ENCODE measurements around the gene SOCS1. TPM values are rescaled to one million over a fixed set of nuclear protein-coding genes. Genes with fewer than 3 reads are reported as not detected.

SOCS1 gene
- total and polyA plus RNA-seq, 9 of the 15 experiments (the other 6 are each of a cell fraction or from before 2014, with no cell fraction given): 0.04 to 7.5 (median 2.3) TPM

DNA sequence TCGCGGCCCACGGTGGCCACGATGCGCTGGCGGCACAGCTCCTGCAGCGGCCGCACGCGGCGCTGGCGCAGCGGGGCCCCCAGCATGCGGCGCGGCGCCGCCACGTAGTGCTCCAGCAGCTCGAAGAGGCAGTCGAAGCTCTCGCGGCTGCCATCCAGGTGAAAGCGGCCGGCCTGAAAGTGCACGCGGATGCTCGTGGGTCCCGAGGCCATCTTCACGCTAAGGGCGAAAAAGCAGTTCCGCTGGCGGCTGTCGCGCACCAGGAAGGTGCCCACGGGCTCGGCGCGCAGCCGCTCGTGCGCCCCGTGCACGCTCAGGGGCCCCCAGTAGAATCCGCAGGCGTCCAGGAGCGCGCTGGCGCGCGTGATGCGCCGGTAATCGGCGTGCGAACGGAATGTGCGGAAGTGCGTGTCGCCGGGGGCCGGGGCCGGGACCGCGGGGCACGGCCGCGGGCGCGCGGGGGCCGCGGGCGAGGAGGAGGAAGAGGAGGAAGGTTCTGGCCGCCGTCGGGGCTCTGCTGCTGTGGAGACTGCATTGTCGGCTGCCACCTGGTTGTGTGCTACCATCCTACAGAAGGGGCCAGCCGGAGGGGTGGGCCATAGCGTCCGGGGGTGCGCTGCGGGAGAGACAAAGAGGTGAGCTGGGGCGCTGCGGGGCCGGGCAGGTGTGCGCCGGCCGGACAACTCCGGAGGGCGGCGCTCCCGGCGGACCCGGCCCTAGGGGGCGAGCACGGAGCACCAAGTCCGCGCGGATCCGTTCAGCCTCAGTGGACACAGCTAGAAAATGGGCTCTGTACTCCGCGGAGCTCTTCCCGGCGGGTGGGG is 879 bp downstream of the SOCS1 start (continued):
- TF ChIP-seq, protein P1, sequence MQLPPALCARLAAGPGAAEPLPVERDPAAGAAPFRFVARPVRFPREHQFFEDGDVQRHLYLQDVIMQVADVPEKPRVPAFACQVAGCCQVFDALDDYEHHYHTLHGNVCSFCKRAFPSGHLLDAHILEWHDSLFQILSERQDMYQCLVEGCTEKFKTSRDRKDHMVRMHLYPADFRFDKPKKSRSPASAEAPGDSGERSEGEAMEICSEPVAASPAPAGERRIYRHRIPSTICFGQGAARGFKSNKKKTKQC (CRISPR knock-in tag; IDR thresholded peaks at IDR 0.05): peak; percentile 100
- TF ChIP-seq TBL1XR1 (IDR thresholded peaks at IDR 0.05; ENCODE audit: low read length in 2 of 2): no peak
- TF ChIP-seq BMI1 (IDR thresholded peaks at IDR 0.05; ENCODE audit: low read length): no peak
- TF ChIP-seq HMG20B (CRISPR knock-in tag; IDR thresholded peaks at IDR 0.05): no peak
- TF ChIP-seq FOXJ2 (tag; IDR thresholded peaks at IDR 0.05): no peak
- TF ChIP-seq FOXJ3 (CRISPR knock-in tag; IDR thresholded peaks at IDR 0.05): no peak
- TF ChIP-seq, protein P2, sequence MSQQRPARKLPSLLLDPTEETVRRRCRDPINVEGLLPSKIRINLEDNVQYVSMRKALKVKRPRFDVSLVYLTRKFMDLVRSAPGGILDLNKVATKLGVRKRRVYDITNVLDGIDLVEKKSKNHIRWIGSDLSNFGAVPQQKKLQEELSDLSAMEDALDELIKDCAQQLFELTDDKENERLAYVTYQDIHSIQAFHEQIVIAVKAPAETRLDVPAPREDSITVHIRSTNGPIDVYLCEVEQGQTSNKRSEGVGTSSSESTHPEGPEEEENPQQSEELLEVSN (IDR thresholded peaks at IDR 0.05; ENCODE audit: borderline replicate concordance in 1 of 2, extremely low read depth in 1 of 2, insufficient read depth in 1 of 2, insufficient read length in 1 of 2, low read depth in 1 of 2, low read length in 1 of 2, poor library complexity in 1 of 2, severe bottlenecking in 1 of 2): peak; percentile 99 to 100
- TF ChIP-seq, protein P3, sequence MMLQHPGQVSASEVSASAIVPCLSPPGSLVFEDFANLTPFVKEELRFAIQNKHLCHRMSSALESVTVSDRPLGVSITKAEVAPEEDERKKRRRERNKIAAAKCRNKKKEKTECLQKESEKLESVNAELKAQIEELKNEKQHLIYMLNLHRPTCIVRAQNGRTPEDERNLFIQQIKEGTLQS (IDR thresholded peaks at IDR 0.05): no peak
- TF ChIP-seq, protein P3 (CRISPR knock-in tag; conservative IDR thresholded peaks at IDR 0.05): no peak; the same call in 1 of the 2 replicates
- no peak; the same call in 1 of the 2 replicates for TF ChIP-seq ZBTB7A (IDR thresholded peaks at IDR 0.05; ENCODE audit: borderline replicate concordance, control insufficient read depth, low read depth, low read length)
- TF ChIP-seq PRMT5 (CRISPR knock-in tag; IDR thresholded peaks at IDR 0.05): peak; percentile 44; the same call in 1 of the 2 replicates
- TF ChIP-seq ARHGAP35 (IDR thresholded peaks at IDR 0.05; ENCODE audit: partially characterized antibody): no peak
- TF ChIP-seq KDM5B (IDR thresholded peaks at IDR 0.05; ENCODE audit: insufficient replicate concordance, low read depth, low read length): peak; percentile 87
- TF ChIP-seq, protein P4, sequence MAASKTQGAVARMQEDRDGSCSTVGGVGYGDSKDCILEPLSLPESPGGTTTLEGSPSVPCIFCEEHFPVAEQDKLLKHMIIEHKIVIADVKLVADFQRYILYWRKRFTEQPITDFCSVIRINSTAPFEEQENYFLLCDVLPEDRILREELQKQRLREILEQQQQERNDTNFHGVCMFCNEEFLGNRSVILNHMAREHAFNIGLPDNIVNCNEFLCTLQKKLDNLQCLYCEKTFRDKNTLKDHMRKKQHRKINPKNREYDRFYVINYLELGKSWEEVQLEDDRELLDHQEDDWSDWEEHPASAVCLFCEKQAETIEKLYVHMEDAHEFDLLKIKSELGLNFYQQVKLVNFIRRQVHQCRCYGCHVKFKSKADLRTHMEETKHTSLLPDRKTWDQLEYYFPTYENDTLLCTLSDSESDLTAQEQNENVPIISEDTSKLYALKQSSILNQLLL (CRISPR knock-in tag; IDR thresholded peaks at IDR 0.05; ENCODE audit: borderline replicate concordance): no peak
- TF ChIP-seq SNRNP70 (optimal IDR thresholded peaks at IDR 0.05; ENCODE audit: low read depth, low read length): no peak
- TF ChIP-seq NFRKB (IDR thresholded peaks at IDR 0.05; ENCODE audit: low read depth): no peak
- no peak for TF ChIP-seq EP300 (IDR thresholded peaks at IDR 0.05; ENCODE audit: low read length)
- TF ChIP-seq, protein P5, sequence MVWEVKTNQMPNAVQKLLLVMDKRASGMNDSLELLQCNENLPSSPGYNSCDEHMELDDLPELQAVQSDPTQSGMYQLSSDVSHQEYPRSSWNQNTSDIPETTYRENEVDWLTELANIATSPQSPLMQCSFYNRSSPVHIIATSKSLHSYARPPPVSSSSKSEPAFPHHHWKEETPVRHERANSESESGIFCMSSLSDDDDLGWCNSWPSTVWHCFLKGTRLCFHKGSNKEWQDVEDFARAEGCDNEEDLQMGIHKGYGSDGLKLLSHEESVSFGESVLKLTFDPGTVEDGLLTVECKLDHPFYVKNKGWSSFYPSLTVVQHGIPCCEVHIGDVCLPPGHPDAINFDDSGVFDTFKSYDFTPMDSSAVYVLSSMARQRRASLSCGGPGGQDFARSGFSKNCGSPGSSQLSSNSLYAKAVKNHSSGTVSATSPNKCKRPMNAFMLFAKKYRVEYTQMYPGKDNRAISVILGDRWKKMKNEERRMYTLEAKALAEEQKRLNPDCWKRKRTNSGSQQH (CRISPR knock-in tag; IDR thresholded peaks at IDR 0.05): no peak

All from K562 (cell line).